A549 (cell line): ENCODE measurements around the gene LRIG3.

Experiments
- CBX8 ChIP-seq: fragments of 200-600 bp; sonication (generic); IDR thresholded peaks from 2 replicates; pipeline ENCODE4 v1.6.1; 2016
- CHD2 ChIP-seq: fragments of 150-350 bp; IDR thresholded peaks from 2 replicates; pipeline ENCODE4 v1.6.1; 2014; ENCODE audit warnings: low read length; ENCODE audit not compliant: partially characterized antibody
- CTCF ChIP-seq: fragments of >200 bp; sonication (Bioruptor Twin); formaldehyde crosslinking; IDR thresholded peaks from 3 replicates; pipeline ENCODE4 v1.5.1; 2016
- EHMT2 ChIP-seq: fragments of 200-600 bp; sonication (generic); IDR thresholded peaks from 2 replicates; pipeline ENCODE4 v1.6.1; 2016; ENCODE audit warnings: antibody characterized with exemption, low read depth, mild to moderate bottlenecking, moderate library complexity
- EP300 ChIP-seq, 2 experiments: fragments of >200 bp; sonication (Bioruptor Twin); formaldehyde crosslinking; IDR thresholded peaks; 2 replicates in 1 of 2; 3 replicates in 1 of 2; pipeline ENCODE4 v1.6.1; 2016 to 2017
- RAD21 ChIP-seq, 2 experiments: fragments of >200 bp in 1 of 2; sonication (Bioruptor Twin) in 1 of 2; formaldehyde crosslinking in 1 of 2; IDR thresholded peaks in 1 of 2; conservative IDR thresholded peaks in 1 of 2; 2 replicates in 1 of 2; 3 replicates in 1 of 2; pipeline ENCODE4 v1.6.1; 2012 to 2018; ENCODE audit warnings: inconsistent platforms in 1 of 2
- RFX5 ChIP-seq: fragments of 450-650 bp; IDR thresholded peaks from 2 replicates; pipeline ENCODE4 v1.7.1; 2014; ENCODE audit warnings: antibody characterized with exemption, mild to moderate bottlenecking, moderate library complexity
- USF2 ChIP-seq: fragments of 450-650 bp; IDR thresholded peaks from 2 replicates; pipeline ENCODE4 v1.6.1; 2014; ENCODE audit warnings: antibody characterized with exemption
- TF ChIP-seq, protein P1 (sequence below): fragments of >200 bp; sonication (Bioruptor Twin); formaldehyde crosslinking; IDR thresholded peaks from 2 replicates; pipeline ENCODE4 v1.6.1; 2016
- TF ChIP-seq, protein P2 (sequence below): IDR thresholded peaks from 2 replicates; pipeline ENCODE4 v1.6.1; 2012; ENCODE audit warnings: low read depth, borderline replicate concordance

DNA sequence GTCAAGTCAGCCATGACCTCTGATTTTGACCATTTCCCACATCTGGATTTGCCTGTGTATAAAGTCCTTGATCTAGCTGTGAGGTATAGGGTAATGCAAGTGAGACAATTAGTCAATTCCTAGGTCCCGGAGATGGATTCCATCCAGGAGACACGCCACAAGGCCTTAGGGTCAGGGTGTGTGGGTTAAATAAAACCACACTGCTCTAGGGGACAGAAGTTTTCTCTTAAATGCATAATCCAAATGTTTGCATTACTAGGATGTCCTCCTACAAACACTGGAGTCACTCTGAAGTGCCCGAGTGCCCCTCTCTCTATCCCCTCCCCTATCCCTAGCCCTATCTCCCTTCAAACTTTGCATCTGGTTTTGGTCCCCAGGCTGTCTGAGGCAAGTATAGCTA lies 26.8 kb downstream of the LRIG3 start:
- no peak for TF ChIP-seq CTCF
- no peak for TF ChIP-seq CHD2
- TF ChIP-seq RFX5: no peak
- no peak for TF ChIP-seq USF2
- TF ChIP-seq EHMT2: no peak
- TF ChIP-seq, protein P1, sequence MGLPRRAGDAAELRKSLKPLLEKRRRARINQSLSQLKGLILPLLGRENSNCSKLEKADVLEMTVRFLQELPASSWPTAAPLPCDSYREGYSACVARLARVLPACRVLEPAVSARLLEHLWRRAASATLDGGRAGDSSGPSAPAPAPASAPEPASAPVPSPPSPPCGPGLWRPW: no peak
- no peak for TF ChIP-seq CBX8
- TF ChIP-seq EP300 (IDR thresholded peaks at IDR 0.05): no peak
- TF ChIP-seq, protein P2, sequence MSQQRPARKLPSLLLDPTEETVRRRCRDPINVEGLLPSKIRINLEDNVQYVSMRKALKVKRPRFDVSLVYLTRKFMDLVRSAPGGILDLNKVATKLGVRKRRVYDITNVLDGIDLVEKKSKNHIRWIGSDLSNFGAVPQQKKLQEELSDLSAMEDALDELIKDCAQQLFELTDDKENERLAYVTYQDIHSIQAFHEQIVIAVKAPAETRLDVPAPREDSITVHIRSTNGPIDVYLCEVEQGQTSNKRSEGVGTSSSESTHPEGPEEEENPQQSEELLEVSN: no peak
- TF ChIP-seq RAD21 (conservative IDR thresholded peaks at IDR 0.05 in 1 of 2, IDR thresholded peaks at IDR 0.05 in 1 of 2): no peak
